Activated CD4-positive, alpha-beta T cell treated with anti-CD3 and anti-CD28 coated beads, Interleukin-2, amount 10 ng/mL, durations not matched to agents 7 days and 5 days (primary cell): Measurements from ENCODE around the gene CHMP2A. TPM values are rescaled to one million over a fixed set of nuclear protein-coding genes. Genes with fewer than 3 reads are reported as not detected.
A peak's percentile ranks its signal among the peaks of the same experiment; 100 is the strongest.

ENCODE experiments used
- CTCF ChIA-PET: fragments of 350-600 bp; sonication (Branson Sonifier 250); formaldehyde crosslinking; loops from one replicate; lab custom pipeline; 2021; ENCODE audit warnings: antibody characterized with exemption; lab: Charles Lee
- POLR2A ChIA-PET: fragments of 350-600 bp; sonication (Branson Sonifier 250); formaldehyde crosslinking; loops from one replicate; lab custom pipeline; 2021; ENCODE audit warnings: antibody characterized with exemption; lab: Charles Lee
- DNase-seq: peaks from one replicate; pipeline ENCODE4 v3.0.0-alpha.2; 2020
- H3K27ac Mint-ChIP-seq: one replicate; pipeline ENCODE4 v1.8.0; 2021; ENCODE audit warnings: mild to moderate bottlenecking, moderate library complexity, mixed read lengths
- H3K27me3 Mint-ChIP-seq: one replicate; pipeline ENCODE4 v1.8.0; 2021; ENCODE audit warnings: mixed read lengths
- H3K36me3 Mint-ChIP-seq: one replicate; pipeline ENCODE4 v1.8.0; 2021; ENCODE audit warnings: low read depth, mixed read lengths
- H3K4me1 Mint-ChIP-seq: one replicate; pipeline ENCODE4 v1.8.0; 2021; ENCODE audit warnings: mixed read lengths
- H3K4me3 Mint-ChIP-seq: one replicate; pipeline ENCODE4 v1.8.0; 2021; ENCODE audit warnings: mild to moderate bottlenecking, moderate library complexity, mixed read lengths
- H3K9me3 Mint-ChIP-seq: one replicate; pipeline ENCODE4 v1.8.0; 2021; ENCODE audit warnings: mixed read lengths
- total RNA-seq, 2 experiments: library from RNA; stranded (reverse); gene quantifications; one replicate each; pipeline ENCODE4 v1.2.3, GENCODE V29; 2021

CHMP2A gene
- total RNA-seq, 2 experiments from 2014 or later: 128 to 137 TPM

DNA sequence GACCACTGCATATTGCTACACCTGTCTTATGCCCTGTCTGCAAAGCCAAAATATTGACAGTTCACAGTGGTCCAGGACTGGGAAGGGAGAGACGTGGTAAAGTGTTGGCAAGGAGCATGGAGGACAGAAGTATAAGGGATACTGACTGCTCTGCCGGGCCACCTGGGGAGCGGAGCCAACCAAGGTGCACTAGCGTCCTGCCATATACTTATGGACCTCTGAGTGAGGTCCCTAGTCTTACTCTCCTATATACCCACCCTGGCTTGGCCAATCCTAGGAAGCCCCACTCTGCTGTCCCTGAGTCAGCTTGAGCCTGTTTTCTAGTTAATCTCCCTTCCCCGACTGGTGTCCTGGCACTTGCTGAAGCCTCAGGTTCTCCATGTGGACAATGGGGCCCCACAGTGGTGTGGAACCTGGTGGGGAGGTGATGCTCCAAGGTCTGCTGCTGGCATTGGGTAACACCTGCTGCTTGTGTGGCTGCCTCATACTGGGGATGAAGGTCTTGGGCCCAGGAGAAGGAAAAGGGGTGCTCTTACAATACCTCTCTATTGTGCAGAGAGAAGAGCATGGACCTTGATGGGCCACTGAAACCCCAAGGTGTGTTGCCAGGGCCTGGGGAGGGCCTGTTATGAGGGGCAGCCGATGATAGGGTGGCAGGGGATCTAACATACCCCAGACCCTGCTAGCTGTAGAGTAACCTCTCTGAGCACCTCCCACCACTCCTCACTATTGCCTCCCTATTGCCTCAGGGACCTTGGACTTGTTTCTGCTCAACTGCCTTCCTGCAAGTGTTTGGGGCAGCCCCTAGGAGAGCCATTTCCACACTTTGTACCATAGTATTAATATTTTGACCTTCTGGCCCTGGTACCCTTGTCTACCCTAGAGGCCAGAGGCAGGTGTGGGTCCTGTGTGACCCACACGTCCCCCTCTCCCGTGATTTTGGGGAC lies 17.8 kb downstream of the CHMP2A start:
- Mint-ChIP-seq H3K27me3 (peaks cover 8% of the 10 kb centered on the region), H3K27ac (no peak overlapping the region), H3K4me1 (peaks cover 20% of the 10 kb centered on the region), H3K9me3 (no peaks in the 10 kb centered on the region), H3K4me3 (peak overlapping the region; percentile 16), H3K36me3 (no peaks in the 10 kb centered on the region)
- no peak for DNase-seq
- ChIA-PET CTCF (interaction anchor here (0.6 to 1.4 kb wide), 3 partner anchors 16 to 23 kb away, joined by 3 to 8 read pairs (median 3); partner anchors contain the start of gene ZBTB45), POLR2A (no interaction called here)

DNA sequence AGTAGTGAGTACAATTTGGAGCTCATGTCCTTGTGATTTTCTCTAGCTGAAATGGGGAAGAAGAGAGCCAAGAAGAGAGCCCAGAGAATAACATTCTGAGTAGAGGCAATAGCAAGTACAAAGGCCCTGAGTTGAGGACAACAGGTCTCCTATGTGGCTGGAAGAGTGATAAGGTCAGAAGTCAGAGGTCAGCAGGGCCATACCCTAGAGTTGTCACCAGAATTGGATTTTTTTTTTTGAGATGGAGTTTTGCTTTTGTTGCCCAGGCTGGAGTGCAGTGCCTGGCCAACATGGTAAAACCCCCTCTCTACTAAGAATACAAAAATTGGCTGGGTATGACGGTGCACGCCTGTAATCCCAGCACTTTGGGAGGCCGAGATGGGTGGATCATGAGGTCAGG lies 19.0 kb downstream of the CHMP2A start:
- no peaks in the 10 kb centered on the region for H3K9me3 Mint-ChIP-seq
- H3K4me3 Mint-ChIP-seq: no peak overlapping the region
- no peaks in the 10 kb centered on the region for H3K36me3 Mint-ChIP-seq
- CTCF ChIA-PET: interaction anchor here (0.6 to 1.0 kb wide), 4 partner anchors 16 to 188 kb away, joined by 3 read pairs; partner anchors contain the start of gene ZBTB45
- no peak for DNase-seq
- POLR2A ChIA-PET: no interaction called here
- H3K27ac Mint-ChIP-seq: no peak overlapping the region
- H3K4me1 Mint-ChIP-seq: peaks cover 20% of the 10 kb centered on the region
- H3K27me3 Mint-ChIP-seq: peaks cover 15% of the 10 kb centered on the region

DNA sequence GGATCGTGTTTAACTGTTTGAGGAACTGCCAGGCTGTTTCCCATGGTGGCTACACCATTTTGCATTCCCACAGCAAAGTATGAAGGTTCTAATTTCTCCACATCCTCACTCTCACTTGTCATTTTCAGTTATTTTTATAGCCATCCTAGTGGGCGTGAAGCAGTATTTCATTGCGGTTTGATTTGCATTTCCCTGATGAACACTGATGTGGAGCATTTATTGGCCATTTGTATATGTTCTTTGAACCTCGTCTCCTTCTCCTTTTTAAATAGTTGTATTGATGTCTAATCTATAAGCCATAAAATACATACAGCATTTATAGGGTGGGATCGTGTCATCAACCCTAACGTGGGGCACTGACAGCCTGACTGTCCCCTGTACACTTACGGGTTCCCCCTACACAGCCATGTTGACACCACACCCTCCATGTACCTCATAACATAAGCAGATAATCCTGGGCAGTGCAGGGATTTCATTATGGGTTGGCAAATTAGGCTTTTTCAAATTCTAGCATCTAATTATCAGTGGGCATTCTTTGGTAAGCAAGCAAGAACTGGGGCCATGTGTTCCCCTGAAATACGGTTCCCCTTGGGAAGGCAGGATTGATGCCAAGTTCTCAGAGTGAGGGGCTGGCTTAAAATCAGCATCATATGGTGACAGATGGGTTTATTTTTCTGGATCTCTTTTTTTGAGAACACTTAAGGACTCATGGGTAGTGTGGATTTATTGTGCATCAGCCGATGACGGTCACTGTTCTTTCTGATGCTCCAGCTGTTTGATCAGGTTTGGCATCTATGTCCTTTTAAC lies 23.7 kb downstream of the CHMP2A start:
- no peak overlapping the region for H3K27ac Mint-ChIP-seq
- peaks cover 2% of the 10 kb centered on the region for H3K4me1 Mint-ChIP-seq
- no peak for DNase-seq
- peaks cover 11% of the 10 kb centered on the region for H3K27me3 Mint-ChIP-seq
- ChIA-PET POLR2A (no interaction called here), CTCF (interaction anchor here (0.6 to 3.0 kb wide), 3 partner anchors 11 to 47 kb away, joined by 4 to 13 read pairs (median 10); partner anchors contain the start of gene ZBTB45)
- no peak overlapping the region for H3K4me3 Mint-ChIP-seq
- H3K9me3 Mint-ChIP-seq: no peaks in the 10 kb centered on the region
- no peaks in the 10 kb centered on the region for H3K36me3 Mint-ChIP-seq

DNA sequence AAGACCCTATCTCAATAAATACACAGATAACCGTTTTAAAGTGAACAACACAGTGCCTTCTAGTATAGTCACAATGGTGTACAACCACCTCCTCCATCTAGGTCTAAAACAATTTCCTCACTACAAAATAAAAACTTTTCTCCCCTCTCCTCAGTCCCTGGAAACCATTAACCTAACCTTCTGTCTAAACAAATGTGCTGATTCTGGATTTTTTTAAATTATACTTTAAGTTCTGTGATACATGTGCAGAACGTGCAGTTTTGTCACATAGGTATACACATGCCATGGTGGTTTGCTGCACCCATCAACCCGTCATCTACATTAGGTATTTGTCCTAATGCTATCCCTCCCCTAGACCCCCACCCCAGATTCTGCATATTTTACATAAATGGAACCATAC lies 25.5 kb downstream of the CHMP2A start:
- no peaks in the 10 kb centered on the region for H3K9me3 Mint-ChIP-seq
- H3K4me3 Mint-ChIP-seq: no peak overlapping the region
- no peaks in the 10 kb centered on the region for H3K4me1 Mint-ChIP-seq
- CTCF ChIA-PET: interaction anchor here (3.0 kb wide), 1 partner anchor 10 kb away, joined by 13 read pairs; the partner anchor contains the start of gene ZBTB45
- POLR2A ChIA-PET: no interaction called here
- H3K27me3 Mint-ChIP-seq: peaks cover 11% of the 10 kb centered on the region
- DNase-seq: no peak
- no peak overlapping the region for H3K27ac Mint-ChIP-seq
- H3K36me3 Mint-ChIP-seq: no peaks in the 10 kb centered on the region

DNA sequence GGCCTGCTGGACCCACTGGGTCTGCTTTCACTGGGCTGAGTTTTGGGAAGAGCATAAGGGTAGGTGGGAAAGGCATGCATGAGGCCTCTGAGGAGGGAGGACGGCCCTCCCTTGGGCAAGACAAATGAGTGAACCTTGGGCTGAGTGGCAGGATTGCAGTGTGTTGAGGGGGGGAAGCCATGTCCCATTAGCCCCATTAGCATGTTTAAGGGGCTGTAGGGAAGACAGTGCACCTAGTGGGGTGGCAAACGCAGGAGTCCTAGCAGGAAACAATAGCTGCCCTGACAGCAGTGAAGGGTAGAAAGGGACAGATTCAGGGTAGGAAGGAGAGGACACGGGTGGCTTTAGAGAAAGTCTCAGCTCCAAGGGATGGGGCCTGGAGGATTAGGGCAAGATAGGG lies 32.2 kb downstream of the CHMP2A start:
- Mint-ChIP-seq H3K27me3 (no peaks in the 10 kb centered on the region), H3K27ac (peak overlapping the region; percentile 66), H3K4me3 (no peak overlapping the region), H3K4me1 (peaks cover 37% of the 10 kb centered on the region), H3K36me3 (peaks cover 7% of the 10 kb centered on the region), H3K9me3 (no peaks in the 10 kb centered on the region)
- ChIA-PET POLR2A (no interaction called here), CTCF (interaction anchor here (1.0 to 1.2 kb wide), 2 partner anchors 9 to 11 kb away, joined by 4 to 5 read pairs; no protein-coding TSS in a partner anchor)
- no peak for DNase-seq

DNA sequence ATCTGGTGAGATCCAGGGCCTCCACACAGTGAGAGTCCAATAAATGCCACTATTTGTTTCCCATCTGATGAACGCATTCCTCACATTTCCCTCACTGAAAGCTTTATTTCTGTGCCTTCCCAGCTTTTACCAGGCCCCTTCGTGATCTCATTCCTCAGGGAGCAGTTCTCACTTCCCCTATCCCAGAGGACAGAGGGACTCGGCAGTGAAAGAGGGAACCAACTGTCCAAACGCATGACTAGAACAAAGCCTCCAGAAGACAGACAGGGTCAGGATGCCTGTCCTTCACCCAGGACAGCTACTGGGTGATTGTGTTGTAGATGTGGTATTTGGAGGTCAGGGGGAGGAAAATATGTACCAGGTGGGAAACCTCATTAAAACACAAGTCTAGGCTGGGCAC lies 33.3 kb downstream of the CHMP2A start:
- Mint-ChIP-seq H3K27ac (peak overlapping the region; percentile 43), H3K4me1 (peaks cover 42% of the 10 kb centered on the region), H3K4me3 (no peak overlapping the region), H3K36me3 (peaks cover 9% of the 10 kb centered on the region), H3K27me3 (no peaks in the 10 kb centered on the region), H3K9me3 (no peaks in the 10 kb centered on the region)
- CTCF ChIA-PET: interaction anchor here (1.2 to 6.1 kb wide), 4 partner anchors 8 to 57 kb away, joined by 4 to 72 read pairs (median 9); no protein-coding TSS in a partner anchor
- DNase-seq: no peak
- POLR2A ChIA-PET: no interaction called here

DNA sequence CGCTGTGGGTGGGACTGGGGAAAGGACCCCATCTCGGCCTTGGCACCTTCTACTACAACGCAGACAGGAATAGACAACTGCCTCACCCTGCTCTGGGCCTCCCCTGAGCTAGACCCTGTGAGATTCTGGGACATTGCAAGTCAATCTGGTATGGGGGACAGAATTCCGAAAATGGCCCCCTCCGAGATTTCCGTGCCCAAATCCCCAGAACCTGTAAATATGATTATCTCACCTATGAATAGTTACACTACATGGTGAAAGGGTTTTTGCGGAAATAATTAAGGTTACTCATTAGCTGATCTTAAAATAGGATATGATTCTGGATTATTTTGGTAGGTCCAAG lies 34.7 kb downstream of the CHMP2A start:
- no peak for DNase-seq
- Mint-ChIP-seq H3K27me3 (no peaks in the 10 kb centered on the region), H3K9me3 (no peaks in the 10 kb centered on the region), H3K4me3 (peak overlapping the region; percentile 90), H3K36me3 (peaks cover 20% of the 10 kb centered on the region), H3K4me1 (peaks cover 52% of the 10 kb centered on the region), H3K27ac (peak overlapping the region; percentile 95)
- CTCF ChIA-PET: interaction anchor here (0.6 to 6.1 kb wide), 40 partner anchors 9 to 1199 kb away, joined by 3 to 72 read pairs (median 4); partner anchors contain the start of genes CHMP2A, MZF1, SLC27A5 and TRIM28
- POLR2A ChIA-PET: interaction anchor here (0.6 to 1.8 kb wide), 6 partner anchors 24 to 55 kb away, joined by 3 to 9 read pairs (median 3); partner anchors contain the start of genes CHMP2A and TRIM28

DNA sequence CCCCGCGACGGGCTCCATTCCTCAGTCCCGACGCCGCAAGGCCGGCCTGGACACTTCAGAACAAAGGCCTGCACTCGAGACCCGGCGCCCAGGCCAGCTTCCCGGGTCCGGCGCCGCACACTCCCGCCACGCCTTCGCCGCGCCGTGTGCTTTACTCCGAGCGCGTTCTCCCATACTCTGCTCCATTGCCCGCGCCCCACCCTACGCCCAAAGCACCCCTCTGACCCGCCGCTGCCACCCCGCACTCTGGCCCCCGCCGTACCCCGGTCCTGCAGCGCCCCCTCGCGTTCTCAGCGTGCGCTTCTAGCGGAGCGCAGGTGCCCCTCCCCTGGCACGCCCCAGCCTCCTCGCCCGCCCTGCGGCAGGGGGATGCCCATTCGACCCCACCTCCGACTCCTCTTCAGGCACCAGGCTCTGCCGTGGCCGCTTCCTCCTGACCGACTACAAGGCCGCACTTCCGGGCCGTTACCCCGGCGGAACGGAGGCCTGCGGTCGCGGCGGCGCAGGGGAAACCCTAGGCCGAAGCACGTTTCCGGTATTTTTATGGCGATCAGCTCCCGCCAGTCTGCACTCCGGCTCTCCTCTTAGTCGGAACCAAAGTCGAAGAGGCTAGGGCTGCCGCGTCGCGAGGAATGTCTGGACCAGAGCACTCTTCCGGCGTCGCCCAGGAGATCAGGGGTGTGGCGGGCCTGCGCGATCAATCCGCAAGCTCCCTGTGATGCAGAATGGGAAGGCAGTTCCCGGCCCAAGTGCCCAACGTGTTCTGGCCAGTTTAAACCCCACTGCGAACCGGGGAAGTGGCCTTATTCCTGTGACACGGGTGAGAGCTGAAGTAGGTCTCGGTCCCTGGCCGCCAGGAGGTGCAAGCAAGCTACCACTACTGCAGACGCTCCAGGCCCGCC lies 35.3 kb downstream of the CHMP2A start, which contains the start of gene ZBTB45:
Gene ZBTB45 (minus strand): TSS at position 456 of the 902 bp plus-strand sequence. CDS start 2,137 bp downstream, outside the sequence.
- H3K27ac Mint-ChIP-seq: peak within 1 kb of the TSS; percentile 95
- CTCF ChIA-PET: interaction anchor here (0.6 to 6.1 kb wide), 47 partner anchors 9 to 1198 kb away, joined by 3 to 72 read pairs (median 4); partner anchors contain the start of genes CHMP2A, MZF1, SLC27A5 and TRIM28
- POLR2A ChIA-PET: interaction anchor here (0.6 to 1.8 kb wide), 5 partner anchors 24 to 56 kb away, joined by 3 to 9 read pairs (median 3); partner anchors contain the start of genes CHMP2A and TRIM28
- DNase-seq: peak; percentile 91
- H3K36me3 Mint-ChIP-seq: peaks cover 20% of the 10 kb centered on the region
- H3K4me1 Mint-ChIP-seq: peaks cover 56% of the 10 kb centered on the region
- no peaks in the 10 kb centered on the region for H3K9me3 Mint-ChIP-seq
- peak within 1 kb of the TSS; percentile 90 for H3K4me3 Mint-ChIP-seq
- no peaks in the 10 kb centered on the region for H3K27me3 Mint-ChIP-seq

DNA sequence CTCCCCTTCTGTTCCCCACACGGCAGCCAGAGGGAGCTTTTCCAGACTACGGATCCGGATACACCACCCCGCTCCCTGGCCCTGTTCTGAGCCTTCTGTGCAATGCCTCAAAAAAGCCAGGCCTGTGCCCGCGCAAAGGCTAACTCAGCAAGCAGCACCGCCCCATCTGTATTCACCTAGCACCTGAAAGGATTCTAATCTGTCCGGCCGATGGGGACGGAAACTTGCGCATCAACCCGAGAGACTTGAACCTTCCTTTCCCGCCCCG lies 35.9 kb downstream of the CHMP2A start:
- POLR2A ChIA-PET: no interaction called here
- Mint-ChIP-seq H3K36me3 (peaks cover 20% of the 10 kb centered on the region), H3K4me3 (peak overlapping the region; percentile 90), H3K9me3 (no peaks in the 10 kb centered on the region), H3K27ac (peak overlapping the region; percentile 95), H3K4me1 (peaks cover 61% of the 10 kb centered on the region), H3K27me3 (no peaks in the 10 kb centered on the region)
- CTCF ChIA-PET: interaction anchor here (0.6 to 6.1 kb wide), 20 partner anchors 10 to 1154 kb away, joined by 3 to 72 read pairs (median 6); partner anchors contain the start of genes CHMP2A and TRIM28
- DNase-seq: peak; percentile 67

DNA sequence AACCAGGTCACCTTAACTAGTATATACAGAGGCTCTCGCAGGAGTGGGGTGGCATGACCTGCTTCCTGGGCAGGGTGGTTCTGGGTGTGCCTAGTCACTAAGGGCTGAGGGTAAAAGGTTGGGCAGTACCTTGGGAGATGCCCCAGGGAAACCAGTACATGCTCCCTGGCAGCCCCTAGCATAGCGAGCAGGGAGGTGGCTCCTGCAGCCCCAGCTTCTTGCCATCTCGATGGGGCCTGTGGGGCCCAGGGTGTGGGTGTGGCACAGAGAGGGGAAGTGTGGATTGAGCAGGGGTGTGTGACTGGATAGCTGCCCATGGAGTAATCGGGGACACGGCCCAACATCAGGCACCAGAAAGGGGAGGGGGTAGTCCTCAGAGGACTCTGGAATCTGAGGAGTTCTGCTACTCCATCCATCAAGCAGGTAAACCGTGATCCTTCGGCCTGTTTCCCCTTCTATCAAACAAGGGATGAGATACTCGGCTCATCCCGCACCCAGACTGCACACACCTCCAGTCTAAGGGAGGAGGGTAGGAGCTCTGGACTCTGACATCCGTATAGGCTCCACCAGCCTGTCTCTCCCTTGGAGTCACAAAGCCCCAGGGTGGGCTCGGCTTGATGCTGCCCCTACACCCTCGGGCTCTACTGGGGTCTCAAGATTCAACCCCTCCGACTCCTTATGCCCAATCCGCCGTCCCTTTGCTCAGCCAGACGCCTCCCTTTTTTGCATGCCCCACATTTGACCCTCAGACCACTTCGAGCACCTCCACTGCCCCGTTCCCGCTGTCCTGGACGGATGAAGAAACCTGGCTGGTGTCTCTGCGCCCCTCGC lies 36.4 kb downstream of the CHMP2A start:
- peak overlapping the region; percentile 95 for H3K27ac Mint-ChIP-seq
- H3K36me3 Mint-ChIP-seq: peaks cover 20% of the 10 kb centered on the region
- no peak for DNase-seq
- peak overlapping the region; percentile 90 for H3K4me3 Mint-ChIP-seq
- no peaks in the 10 kb centered on the region for H3K9me3 Mint-ChIP-seq
- ChIA-PET POLR2A (no interaction called here), CTCF (interaction anchor here (0.6 to 6.1 kb wide), 20 partner anchors 10 to 1154 kb away, joined by 3 to 72 read pairs (median 6); partner anchors contain the start of genes CHMP2A and TRIM28)
- H3K27me3 Mint-ChIP-seq: no peaks in the 10 kb centered on the region
- peaks cover 64% of the 10 kb centered on the region for H3K4me1 Mint-ChIP-seq
